ENCODE results near the gene CRIP2.

Gene CRIP2

GRCh38 chr14:105500036-105500725, 25.6 kb downstream of the CRIP2 start:
- peak in 1 of 2 donors; percentile 21 for DNase-seq

- DNase-seq: peak in 1 of 2 donors; percentile 19
These were observed 26.1 kb downstream of the CRIP2 start for GRCh38 chr14:105500726-105501101.

GRCh38 chr14:105501504-105502291, 27.1 kb downstream of the CRIP2 start:
- peak in 1 of 2 donors; percentile 14 for DNase-seq

GRCh38 chr14:105502446-105503295, 28.1 kb downstream of the CRIP2 start:
- DNase-seq: peak in 1 of 2 donors; percentile 24

GRCh38 chr14:105503296-105503640, 28.6 kb downstream of the CRIP2 start:
- DNase-seq: peak in 1 of 2 donors; percentile 15

- DNase-seq: peak in 1 of 2 donors; percentile 14
These were observed 29.5 kb downstream of the CRIP2 start for GRCh38 chr14:105503935-105504692.

GRCh38 chr14:105505101-105505500, 30.5 kb downstream of the CRIP2 start:
- DNase-seq: peak in 1 of 2 donors; percentile 3

- no peak for DNase-seq
These were observed 32.6 kb downstream of the CRIP2 start for GRCh38 chr14:105507247-105507646.

- no peak for DNase-seq
These were observed 33.4 kb downstream of the CRIP2 start for GRCh38 chr14:105508069-105508468.

- DNase-seq: no peak
These were observed 34.0 kb downstream of the CRIP2 start for GRCh38 chr14:105508601-105509000.

GRCh38 chr14:105517096-105517495, 42.5 kb downstream of the CRIP2 start:
- DNase-seq: no peak

- DNase-seq: no peak
These were observed 45.5 kb downstream of the CRIP2 start for GRCh38 chr14:105519946-105520698.

GRCh38 chr14:105525326-105525725, 50.7 kb downstream of the CRIP2 start:
- no peak for DNase-seq

- DNase-seq: peak; percentile 23 to 65
These were observed 51.5 kb downstream of the CRIP2 start, which contains the start of gene TMEM121 for GRCh38 chr14:105525861-105526775. Gene TMEM121 (plus strand): TSS chr14:105526583. CDS start chr14:105528835, 2,252 bp downstream.

- DNase-seq: no peak
These were observed 52.3 kb downstream of the CRIP2 start for GRCh38 chr14:105526776-105527380.

GRCh38 chr14:105527381-105527825, 52.8 kb downstream of the CRIP2 start:
- no peak for DNase-seq

GRCh38 chr14:105527826-105528585, 53.4 kb downstream of the CRIP2 start:
- peak; percentile 73 to 86 for DNase-seq

- DNase-seq: no peak
These were observed 54.1 kb downstream of the CRIP2 start for GRCh38 chr14:105528586-105529318.

- no peak for DNase-seq
These were observed 54.6 kb downstream of the CRIP2 start for GRCh38 chr14:105529319-105529568.

Data from CD4-positive, alpha-beta T cell treated with Interferon alpha-2 for 1 hour (primary cell).